HG02759 (cell line): ENCODE data around the gene ACOT8.

ENCODE experiments used
- ATAC-seq: cut with Tn5 transposase; IDR thresholded peaks from one replicate; pipeline ENCODE4 v1.9.1; 2021; ENCODE audit warnings: mild to moderate bottlenecking, moderate library complexity; ENCODE audit not compliant: unreplicated experiment

ACOT8 gene

DNA sequence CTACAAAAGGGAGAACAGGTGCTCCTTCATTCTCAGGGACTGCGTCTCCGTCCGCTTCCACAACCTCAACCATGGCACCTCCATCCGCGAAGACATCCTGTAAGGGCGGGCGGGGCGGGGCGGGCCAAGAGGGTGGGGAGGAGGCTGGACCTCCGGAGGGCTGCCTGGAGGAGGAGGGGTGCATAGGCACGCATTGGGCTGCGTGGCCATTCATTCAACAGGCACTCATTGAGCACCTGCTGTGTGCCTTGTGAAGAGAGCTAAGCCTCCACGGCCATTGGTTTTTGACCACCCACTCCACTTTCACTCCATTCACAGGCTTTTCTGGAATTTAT lies 657 bp upstream of the ACOT8 start:
- ATAC-seq: peak; percentile 14

DNA sequence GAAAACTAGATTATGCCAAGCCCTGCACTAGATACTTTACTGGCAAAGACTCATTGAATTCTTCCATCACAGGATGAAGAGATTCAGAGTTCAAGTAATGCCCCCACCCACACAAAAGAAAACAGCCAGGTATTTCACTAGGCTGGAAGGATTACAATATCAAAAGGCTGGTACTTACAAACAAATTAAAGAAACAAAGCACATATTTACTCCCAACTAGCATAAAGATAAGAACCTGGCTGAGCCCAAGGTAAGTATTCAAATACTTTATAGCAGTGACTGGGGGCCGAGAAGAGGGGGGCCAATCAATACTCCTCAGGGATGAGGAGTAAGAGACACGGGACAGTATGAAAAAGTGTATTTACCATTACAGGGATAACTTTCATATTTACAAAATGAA lies 3.7 kb downstream of the ACOT8 start:
- ATAC-seq: no peak

DNA sequence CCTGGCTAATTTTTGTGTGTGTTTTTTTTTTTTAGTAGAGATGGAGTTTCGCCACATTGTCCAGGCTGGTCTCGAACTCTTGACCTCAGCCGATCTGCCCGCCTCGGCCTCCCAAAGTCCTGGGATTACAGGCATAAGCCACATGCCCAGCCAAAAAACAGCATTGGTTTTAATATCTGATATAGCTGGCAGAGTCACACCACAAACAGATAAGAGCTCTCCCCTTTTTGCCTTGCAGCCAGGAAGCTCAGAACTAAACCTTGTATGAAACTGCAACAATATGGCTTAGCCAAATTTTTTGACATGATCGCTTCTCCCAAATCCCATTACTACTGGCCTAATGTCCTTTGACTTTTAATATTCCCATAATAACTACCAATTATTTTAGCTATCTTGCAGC lies 4.9 kb downstream of the ACOT8 start:
- no peak for ATAC-seq

DNA sequence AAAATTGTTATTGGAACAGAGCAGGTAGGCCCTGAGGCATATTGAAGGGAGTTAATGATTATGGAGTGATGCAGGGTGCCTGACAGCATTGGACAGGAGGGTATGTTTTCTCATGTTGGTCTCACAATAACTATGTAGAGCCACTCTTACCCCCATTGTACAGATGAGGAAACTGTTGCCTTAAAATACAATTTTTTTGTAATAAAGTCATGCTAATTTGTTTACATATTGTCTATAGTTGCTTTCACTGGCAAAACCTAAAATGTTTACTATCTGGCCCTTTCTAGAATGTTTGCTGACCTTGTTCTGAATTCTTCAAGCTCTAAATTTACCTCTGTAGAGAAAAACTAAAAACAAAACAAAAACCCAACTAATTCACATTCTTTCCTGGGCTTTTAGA lies 5.7 kb downstream of the ACOT8 start:
- no peak for ATAC-seq

DNA sequence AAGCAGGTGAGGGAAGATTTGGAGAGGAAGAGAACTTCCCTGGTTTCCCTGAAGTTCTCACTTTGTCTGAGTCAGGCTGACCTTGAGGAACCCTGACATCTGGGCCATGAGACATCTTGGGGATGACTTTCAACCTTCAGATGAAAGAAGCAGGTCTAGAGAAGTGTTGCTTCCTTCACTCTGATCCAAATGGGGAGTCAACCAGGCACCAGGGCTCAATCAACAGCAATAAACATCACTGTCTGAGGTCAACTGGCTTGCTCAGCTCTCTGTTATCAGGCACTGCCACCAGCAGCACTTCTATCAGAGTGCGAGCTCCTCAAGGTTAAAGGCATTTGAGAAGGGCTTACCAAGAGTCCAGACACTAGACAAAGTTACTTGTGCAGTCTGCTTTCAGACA lies 6.3 kb downstream of the ACOT8 start:
- no peak for ATAC-seq

DNA sequence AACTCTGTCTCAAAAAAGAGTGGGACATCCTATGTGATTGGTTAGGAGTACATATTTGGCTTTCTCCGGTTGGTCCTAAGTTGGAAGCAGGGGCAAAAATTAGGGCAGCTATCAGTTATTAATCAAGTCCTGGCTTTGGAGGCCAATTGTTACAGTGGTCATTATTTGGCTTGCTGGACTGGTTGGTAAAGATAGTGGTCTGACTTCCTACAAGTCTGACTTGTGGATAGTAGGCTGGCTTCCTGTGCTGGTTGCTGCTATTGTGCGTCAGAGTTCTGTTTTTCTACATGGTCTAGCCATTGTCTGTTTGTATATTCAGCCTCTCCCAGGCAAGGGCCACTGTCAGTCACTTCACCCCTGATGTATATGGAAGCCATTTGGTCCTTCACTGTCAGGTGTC lies 7.0 kb downstream of the ACOT8 start:
- ATAC-seq: no peak

DNA sequence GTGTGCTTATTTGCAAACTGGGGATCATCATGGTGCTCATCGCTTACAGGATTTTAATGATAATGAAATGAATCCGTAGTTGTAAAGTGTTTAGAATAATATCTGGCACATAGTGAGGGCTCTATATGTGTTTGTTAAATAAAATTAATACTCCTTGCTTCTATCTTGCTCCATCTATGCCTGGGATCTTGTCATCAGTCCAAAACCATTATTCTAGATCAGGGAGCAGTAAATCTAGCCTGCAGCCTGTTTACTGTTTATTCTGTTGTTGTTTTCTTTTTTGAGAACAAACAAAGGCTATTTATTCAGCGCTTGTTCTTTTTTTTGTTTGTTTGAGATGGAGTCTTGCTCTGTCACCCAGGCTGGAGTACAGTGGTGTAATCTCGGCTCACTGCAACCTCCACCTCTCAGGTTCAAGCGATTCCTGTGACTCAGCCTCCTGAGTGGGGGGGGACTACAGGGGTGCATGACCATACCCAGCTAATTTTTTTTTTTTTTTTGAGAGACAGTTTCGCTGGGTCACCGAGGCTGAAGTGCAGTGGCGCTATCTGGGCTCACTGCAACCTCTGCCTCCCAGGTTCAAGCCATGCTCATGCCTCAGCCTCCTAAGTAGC lies 8.1 kb downstream of the ACOT8 start:
- no peak for ATAC-seq

DNA sequence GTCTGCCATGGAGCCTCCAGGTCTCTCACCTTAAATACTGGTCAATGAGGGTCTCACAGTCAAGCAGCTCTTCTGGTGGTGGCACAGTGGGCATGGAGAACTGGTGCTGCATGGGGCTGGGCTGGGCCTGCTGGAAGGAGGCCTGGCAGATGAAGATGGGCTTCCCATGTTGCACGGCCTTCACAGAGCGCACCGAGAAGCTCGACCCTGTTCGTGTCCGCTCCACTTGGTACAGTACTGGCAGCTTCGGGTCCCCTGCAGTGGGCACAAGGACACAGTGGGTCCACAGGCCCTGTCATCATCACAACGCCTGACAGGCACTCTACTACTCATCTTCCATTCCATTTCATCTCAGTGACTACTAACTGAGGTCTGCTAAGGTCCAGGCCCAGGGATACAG lies 8.8 kb downstream of the ACOT8 start:
- no peak for ATAC-seq

DNA sequence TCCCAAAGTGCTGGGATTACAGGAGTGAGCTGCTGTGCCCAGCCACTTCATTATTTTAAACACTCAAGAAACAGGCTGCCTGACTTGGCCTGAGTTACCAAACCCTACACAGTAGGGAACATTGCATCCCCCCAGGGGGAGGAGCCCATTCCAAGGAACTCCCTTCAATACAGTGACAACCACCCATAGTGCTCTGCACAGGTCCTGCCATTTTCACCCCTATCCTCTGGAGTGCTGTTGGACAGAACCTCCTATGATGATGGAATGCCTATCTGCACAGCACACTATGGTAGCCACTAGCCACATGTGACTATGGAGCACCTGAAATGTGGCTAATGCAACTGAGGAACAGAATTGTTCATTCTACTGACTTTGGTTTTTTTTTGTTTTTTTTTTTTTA lies 11.7 kb downstream of the ACOT8 start:
- no peak for ATAC-seq

DNA sequence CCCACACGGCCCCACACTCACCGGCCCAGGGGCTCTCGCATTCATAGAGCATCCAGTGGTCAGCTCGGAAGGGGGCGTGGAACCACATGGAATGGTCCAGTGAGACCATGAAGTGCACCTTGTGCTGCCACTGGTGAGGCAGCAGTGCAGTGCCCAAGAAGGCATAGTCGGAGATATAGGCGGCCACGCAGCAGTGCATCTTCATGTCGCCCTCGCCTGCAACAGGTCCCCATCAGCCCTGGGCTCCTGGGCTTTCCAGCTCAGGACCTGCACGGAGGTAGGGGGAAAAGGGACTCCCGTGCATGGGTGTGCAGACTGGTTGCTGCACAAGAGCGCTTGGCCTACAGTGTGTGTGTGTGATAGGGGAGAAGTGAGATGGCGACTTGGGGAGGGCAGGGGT lies 13.7 kb downstream of the ACOT8 start:
- ATAC-seq: no peak

DNA sequence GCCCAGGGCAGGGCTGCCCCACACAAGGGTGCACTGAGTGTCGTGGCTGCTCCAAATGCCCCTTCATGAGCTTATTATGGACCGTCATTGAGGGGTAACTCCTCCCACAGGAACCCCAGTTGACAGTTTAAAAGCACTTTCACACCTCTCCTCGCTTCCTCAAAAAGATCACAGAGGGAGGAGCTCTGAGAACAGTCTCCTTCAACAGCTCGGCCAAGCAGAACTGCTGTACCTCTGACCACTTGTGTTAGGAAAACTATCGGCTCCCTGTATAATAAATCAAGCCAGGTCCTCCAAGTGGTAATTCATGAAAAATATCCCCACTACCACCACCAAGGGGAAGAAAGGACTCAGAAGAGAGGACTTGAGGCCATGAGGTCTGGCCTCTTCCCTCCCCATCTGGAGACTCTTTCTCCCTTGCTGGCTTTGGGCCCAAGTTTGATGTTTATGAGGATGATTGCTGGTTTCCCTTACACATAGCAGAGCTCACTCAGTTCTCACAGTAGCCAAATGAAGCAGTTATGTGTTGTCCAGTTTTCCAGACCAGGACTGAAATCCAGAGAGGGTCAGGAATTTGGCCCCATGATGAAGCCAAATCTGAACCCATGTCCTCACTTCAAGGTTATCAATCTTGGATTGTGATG lies 14.9 kb downstream of the ACOT8 start:
- no peak for ATAC-seq

DNA sequence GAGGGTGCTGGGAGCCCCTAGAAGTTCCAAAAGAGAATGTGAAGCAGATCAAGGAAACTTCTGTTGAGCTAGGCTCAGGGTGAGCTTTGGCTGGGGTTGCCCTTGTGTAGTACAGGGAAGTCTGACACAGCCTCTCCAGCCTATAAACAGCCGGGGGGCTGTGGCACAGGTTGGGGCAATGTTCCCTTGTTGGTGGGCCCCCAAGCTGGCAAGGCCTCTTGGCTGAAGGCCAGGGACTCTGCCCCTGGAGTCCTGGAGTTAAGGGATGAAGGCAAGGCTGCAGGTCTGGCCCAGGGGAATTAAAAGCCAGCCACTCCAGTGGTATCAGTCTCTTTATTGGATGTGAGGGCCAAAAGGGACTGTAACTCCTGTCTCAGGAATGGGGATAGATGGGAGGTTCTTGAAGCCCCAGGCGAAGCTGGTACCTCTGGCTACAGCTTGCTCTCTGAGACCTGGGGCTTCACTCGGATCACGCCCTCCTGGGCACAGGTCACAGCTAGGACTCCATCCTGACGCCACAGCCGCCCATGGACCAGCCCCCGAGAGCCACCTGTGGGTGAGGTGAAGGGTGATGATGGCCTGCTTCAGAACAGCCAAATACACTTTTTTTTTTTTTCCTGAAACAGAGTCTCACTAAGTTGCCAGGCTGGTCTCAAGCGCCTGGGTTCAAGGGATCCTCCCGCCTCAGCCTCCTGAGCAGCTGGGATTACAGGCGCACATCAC lies 15.6 kb downstream of the ACOT8 start:
- no peak for ATAC-seq

DNA sequence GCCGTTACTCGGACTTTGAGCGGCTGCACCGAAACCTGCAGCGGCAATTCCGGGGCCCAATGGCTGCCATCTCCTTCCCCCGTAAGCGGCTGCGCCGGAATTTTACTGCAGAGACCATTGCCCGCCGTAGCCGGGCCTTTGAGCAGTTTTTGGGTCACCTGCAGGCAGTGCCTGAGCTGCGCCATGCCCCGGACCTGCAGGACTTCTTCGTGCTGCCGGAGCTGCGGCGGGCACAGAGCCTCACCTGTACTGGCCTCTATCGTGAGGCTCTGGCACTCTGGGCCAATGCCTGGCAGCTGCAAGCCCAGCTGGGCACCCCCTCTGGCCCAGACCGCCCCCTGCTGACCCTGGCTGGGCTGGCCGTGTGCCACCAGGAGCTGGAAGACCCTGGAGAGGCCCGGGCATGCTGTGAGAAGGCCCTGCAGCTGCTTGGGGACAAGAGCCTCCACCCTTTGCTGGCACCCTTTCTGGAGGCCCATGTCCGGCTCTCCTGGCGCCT lies 16.4 kb downstream of the ACOT8 start:
- ATAC-seq: no peak

DNA sequence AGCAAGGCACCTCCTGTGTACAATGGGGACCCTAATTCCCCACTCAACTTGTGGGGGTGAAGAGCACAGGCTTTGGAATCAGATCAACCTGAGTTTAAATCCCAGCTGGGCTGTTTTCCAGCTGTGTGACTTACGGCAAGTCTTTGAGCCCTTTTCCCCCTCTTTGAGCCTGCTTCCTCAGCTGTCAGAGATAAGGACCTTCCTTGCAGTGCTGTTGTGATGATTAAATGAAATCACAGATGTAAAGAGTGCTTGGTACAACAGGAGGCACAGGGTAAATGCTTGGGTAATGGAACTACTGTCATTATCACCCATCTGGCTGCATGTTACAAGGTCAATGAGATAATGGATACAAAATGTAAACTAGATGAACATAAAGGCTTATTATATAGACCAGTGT lies 20.4 kb downstream of the ACOT8 start:
- ATAC-seq: no peak

DNA sequence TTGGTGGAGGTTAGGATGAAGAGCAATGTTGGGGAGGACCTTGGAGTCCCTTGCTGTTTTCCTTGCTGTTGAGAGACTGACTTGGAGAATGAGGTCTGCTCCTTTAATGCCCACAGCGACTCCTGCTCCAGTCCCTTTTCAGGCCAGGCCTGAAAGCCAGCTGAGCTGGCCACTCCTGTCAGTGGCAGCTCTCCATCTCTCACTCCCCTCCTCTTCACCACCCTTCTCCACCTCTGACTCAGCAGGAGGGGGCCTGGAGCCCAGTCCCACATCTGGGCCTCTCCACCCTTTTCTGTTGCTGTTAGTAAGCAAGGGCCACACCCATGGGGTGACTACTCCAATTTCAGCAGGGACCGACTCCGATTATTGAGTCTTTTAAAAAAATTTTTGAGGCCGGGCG lies 21.4 kb downstream of the ACOT8 start:
- ATAC-seq: no peak

DNA sequence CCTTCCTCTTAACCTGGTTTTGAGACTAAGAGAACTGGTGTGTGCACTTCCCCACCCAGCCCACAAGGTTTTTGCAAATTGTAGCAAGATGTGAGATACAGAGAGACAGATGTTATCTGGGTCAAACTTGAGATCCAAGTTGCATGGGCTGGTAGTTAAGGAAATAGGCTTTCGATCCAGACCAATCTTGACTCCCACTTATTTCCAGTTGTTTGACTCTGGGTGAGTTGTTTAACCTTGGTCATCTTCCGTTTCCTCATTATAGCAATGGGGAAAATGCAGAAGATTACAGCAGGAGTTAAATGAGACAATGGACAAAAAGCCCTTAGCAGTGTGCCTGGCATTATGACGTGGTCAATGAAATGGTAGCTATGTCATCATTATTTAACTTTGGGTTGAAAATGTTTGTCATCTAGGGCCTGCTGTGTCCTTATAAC lies 21.8 kb downstream of the ACOT8 start:
- no peak for ATAC-seq

DNA sequence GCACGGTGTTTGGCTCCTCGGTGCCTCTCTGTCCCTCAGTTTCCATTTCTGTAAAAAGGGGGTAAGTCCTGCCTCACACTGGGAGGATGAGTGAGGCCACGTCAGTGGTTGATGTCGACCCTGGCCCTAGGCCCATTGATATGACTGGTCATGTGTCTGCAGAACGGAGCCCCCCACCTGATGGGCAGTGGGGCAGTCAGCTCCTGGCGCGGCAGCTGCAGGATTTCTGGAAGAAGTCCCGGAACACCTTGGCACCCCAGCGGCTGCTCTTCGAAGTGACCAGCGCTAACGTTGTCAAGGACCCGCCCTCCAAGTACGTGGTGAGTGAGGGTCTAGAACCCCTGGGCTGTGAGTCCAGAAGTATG lies 22.4 kb downstream of the ACOT8 start:
- ATAC-seq: no peak

DNA sequence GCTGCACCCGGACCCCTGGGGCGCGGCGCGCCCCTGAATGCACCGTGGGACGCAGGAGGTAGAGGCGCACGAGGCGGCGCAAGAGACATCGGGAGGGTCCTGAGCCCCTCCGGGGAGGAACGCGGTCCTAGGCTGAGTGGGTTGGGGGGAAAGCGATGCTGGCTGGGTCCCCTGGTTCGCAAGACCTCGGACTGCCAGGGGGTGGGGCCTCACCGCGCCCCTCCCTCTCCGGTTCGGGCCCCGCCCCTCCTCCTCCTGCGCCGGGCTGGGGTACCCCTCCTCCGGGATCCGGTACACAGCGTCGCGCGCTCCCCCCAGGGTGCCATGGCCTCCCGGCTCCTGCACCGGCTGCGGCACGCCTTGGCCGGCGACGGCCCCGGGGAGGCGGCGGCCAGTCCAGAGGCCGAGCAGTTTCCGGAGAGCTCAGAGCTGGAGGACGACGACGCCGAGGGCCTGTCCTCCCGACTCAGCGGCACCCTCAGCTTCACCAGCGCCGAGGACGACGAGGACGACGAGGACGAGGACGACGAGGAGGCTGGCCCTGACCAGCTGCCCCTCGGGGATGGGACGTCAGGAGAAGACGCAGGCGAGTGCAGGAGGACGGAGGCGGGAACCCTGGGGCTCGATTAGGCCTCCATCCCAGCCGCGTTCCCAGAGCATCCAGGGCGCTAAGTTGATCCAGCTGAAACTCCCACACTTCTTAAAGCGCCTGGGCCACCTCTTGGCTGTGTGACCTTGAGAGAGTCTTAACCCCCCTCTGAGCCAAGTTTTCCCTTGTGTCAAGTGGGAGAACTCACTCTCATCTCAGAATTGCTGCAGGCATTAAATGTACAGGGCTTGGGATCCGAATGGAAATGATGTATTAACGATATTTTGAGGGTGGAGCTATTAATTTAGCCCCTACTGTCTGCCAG lies 23.1 kb downstream of the ACOT8 start:
- ATAC-seq: peak; percentile 58

DNA sequence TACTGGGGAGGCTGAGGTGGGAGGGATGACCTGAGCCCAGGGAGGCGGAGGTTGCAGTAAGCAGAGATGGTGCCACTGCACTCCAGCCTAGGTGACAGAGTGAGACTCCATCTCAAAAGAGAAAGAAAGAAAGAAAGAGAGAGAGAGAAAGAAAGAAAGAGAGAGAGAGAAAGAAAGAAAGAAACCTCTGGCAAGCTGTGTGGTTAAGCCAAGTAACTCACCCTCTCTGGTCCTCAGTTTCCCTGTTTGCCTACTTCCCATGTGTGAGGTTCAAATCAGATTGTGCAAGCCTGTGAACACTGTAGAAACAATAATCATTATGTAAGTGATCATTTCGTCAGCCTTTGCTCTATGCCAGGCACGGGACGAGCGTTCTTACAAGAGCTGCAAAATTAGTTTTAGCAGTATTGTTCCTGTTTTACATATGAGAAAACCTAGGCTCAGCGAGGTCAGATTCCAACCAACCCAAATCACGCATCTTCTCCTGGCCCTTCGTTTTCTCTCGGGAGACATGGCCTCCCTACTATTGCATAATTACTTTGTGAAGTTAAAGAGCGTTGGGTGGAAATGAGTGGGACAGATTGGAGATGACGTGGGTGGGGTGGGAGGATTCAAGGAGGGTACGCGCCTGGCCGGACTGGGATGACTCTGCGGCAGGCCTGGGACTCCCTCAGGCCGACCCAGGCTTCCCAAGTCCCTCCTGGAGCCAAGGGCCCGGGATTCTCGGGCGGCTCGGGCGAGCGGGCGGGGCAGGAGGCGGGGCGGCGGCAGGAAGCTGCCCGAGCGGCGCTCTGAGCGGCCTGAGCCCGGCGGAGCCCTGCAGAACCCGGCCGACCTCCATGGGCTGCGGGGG lies 23.9 kb downstream of the ACOT8 start, which contains the start of gene SNX21:
TSS of gene SNX21 (plus strand) at position 770 of the 853 bp plus-strand sequence. CDS start 121 bp downstream, outside the sequence.
- peak; percentile 60 for ATAC-seq

DNA sequence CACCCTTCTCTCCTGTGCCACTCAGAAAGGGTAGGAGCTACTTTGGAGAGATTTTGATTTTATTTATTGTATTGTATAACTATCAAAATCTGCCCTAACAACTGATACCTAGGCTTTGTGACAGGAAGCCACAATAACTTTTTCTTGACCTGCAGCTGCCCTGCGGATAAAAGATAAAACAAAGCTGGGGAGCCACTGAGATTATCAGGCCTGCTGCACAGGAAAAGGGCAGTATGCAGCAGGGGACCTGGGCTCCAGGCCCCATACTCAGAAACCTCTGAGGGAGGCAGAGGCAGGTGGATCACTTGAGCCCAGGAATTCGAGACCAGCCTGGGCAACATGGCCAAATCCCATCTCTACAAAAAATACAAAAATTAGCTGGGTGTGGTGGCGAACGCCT lies 24.6 kb downstream of the ACOT8 start:
- no peak for ATAC-seq
